GM19099 (cell line): Measurements from ENCODE around the gene HNRNPL.

Source experiments
- POLR2A ChIP-seq: IDR thresholded peaks from 3 replicates; pipeline ENCODE4 v1.6.1; 2011; ENCODE audit warnings: low read depth; ENCODE audit not compliant: insufficient read length; ENCODE audit errors: extremely low read depth

The HNRNPL gene

GRCh38 chr19:38840583-38840968 lies 9.2 kb downstream of the HNRNPL start:
- TF ChIP-seq POLR2A = no peak

GRCh38 chr19:38839816-38840582 lies 9.8 kb downstream of the HNRNPL start:
- TF ChIP-seq POLR2A = no peak

GRCh38 chr19:38838986-38839761 lies 10.6 kb downstream of the HNRNPL start:
- TF ChIP-seq POLR2A = no peak

GRCh38 chr19:38838208-38838985 lies 11.4 kb downstream of the HNRNPL start:
- peak; percentile 31 for TF ChIP-seq POLR2A

GRCh38 chr19:38837656-38838121 lies 12.1 kb downstream of the HNRNPL start:
- no peak for TF ChIP-seq POLR2A

GRCh38 chr19:38836983-38837626 lies 12.7 kb downstream of the HNRNPL start:
- no peak for TF ChIP-seq POLR2A

- TF ChIP-seq POLR2A = no peak
These were observed 13.4 kb downstream of the HNRNPL start for GRCh38 chr19:38836159-38836982.

- TF ChIP-seq POLR2A = no peak
These were observed 15.2 kb downstream of the HNRNPL start for GRCh38 chr19:38834590-38834989.

GRCh38 chr19:38834104-38834490 lies 15.7 kb downstream of the HNRNPL start:
- TF ChIP-seq POLR2A = no peak

- no peak for TF ChIP-seq POLR2A
These were observed 16.7 kb downstream of the HNRNPL start for GRCh38 chr19:38833092-38833425.

- TF ChIP-seq POLR2A = no peak
These were observed 18.6 kb downstream of the HNRNPL start for GRCh38 chr19:38831142-38831605.

- TF ChIP-seq POLR2A = no peak
These were observed 19.6 kb downstream of the HNRNPL start for GRCh38 chr19:38830039-38830733.

GRCh38 chr19:38826856-38827551 lies 22.8 kb downstream of the HNRNPL start:
- TF ChIP-seq POLR2A = no peak

- TF ChIP-seq POLR2A = no peak
These were observed 30.4 kb downstream of the HNRNPL start for GRCh38 chr19:38819231-38819920.
